HEK293 (cell line): ENCODE measurements around the gene TRPC4AP.
A peak's percentile ranks its signal among the peaks of the same experiment; 100 is the strongest.

Experiments used
- CTCF ChIA-PET: fragments of 350-600 bp; formaldehyde crosslinking; extraction: SDS; loops from one replicate; lab custom pipeline; 2021; ENCODE audit warnings: antibody characterized with exemption; lab: Yijun Ruan, JAX
- POLR2A ChIA-PET: fragments of 300-600 bp; formaldehyde crosslinking; extraction: SDS; loops from one replicate; lab custom pipeline; 2020; ENCODE audit warnings: antibody characterized with exemption, inconsistent platforms; lab: Yijun Ruan, JAX
- H3K27ac ChIP-seq: fragments of 200-500 bp; sonication (Bioruptor generic); 2 replicates; pipeline ENCODE4 v1.5.1; 2014; ENCODE audit warnings: low read depth, low read length, control low read depth, inconsistent platforms; ENCODE audit errors: extremely low read depth
- H3K36me3 ChIP-seq, 2 experiments: fragments of 200-500 bp in 1 of 2; sonication (Bioruptor generic) in 1 of 2; 1 replicate in 1 of 2; 2 replicates in 1 of 2; pipeline ENCODE4 v1.5.1; 2014 to 2017; ENCODE audit warnings: inconsistent platforms in 2 of 2, low read length in 2 of 2; ENCODE audit not compliant: control insufficient read depth in 2 of 2, insufficient read depth in 1 of 2
- H3K4me1 ChIP-seq: fragments of 200-500 bp; sonication (Bioruptor generic); 2 replicates; pipeline ENCODE4 v1.5.1; 2014; ENCODE audit warnings: mild to moderate bottlenecking, low read length, inconsistent platforms; ENCODE audit not compliant: control insufficient read depth, insufficient read depth
- H3K4me3 ChIP-seq: 2 replicates; pipeline ENCODE4 v1.5.1; 2011; ENCODE audit warnings: low read depth, mild to moderate bottlenecking, control low read depth, low read length, moderate library complexity
- H3K9me3 ChIP-seq: fragments of 200-500 bp; sonication (Bioruptor generic); 2 replicates; pipeline ENCODE4 v1.5.1; 2014; ENCODE audit warnings: low read depth, low read length, inconsistent platforms; ENCODE audit not compliant: control insufficient read depth, insufficient read depth
- HOXD13 ChIP-seq: sonication (generic); formaldehyde crosslinking; IDR thresholded peaks from 2 replicates; pipeline ENCODE4 v1.8.0; 2022; ENCODE audit warnings: missing genetic modification reagents, borderline replicate concordance
- KLF1 ChIP-seq: fragments of 450-650 bp; formaldehyde crosslinking; IDR thresholded peaks from 2 replicates; pipeline ENCODE4 v1.5.1; 2016; ENCODE audit warnings: missing biosample characterization, missing genetic modification characterization
- KLF10 ChIP-seq: fragments of 450-650 bp; IDR thresholded peaks from 2 replicates; pipeline ENCODE4 v1.5.1; 2018; ENCODE audit warnings: missing biosample characterization, mild to moderate bottlenecking, missing genetic modification characterization
- KLF8 ChIP-seq: fragments of 450-650 bp; formaldehyde crosslinking; IDR thresholded peaks from 2 replicates; pipeline ENCODE4 v1.5.1; 2016; ENCODE audit warnings: missing biosample characterization, missing genetic modification characterization
- MEIS1 ChIP-seq: sonication (generic); formaldehyde crosslinking; IDR thresholded peaks from 2 replicates; pipeline ENCODE4 v1.8.1; 2022; ENCODE audit warnings: missing genetic modification reagents, mild to moderate bottlenecking, borderline replicate concordance
- MYNN ChIP-seq: fragments of 450-650 bp; formaldehyde crosslinking; IDR thresholded peaks from 2 replicates; pipeline ENCODE4 v1.5.1; 2016; ENCODE audit warnings: missing biosample characterization, missing genetic modification characterization, borderline replicate concordance
- MZF1 ChIP-seq: fragments of 450-650 bp; formaldehyde crosslinking; IDR thresholded peaks from 2 replicates; pipeline ENCODE4 v1.5.1; 2017; ENCODE audit warnings: missing biosample characterization, missing genetic modification characterization, borderline replicate concordance
- SP2 ChIP-seq: fragments of 450-650 bp; formaldehyde crosslinking; IDR thresholded peaks from 2 replicates; pipeline ENCODE4 v1.5.1; 2016; ENCODE audit warnings: missing biosample characterization, missing genetic modification characterization
- TRIM28 ChIP-seq: IDR thresholded peaks from 2 replicates; pipeline ENCODE4 v1.6.1; 2011; ENCODE audit warnings: low read length, control low read depth, borderline replicate concordance
- ZBTB1 ChIP-seq: fragments of 450-650 bp; formaldehyde crosslinking; IDR thresholded peaks from 2 replicates; pipeline ENCODE4 v1.5.1; 2016; ENCODE audit warnings: missing biosample characterization, missing genetic modification characterization
- ZBTB26 ChIP-seq: fragments of 450-650 bp; formaldehyde crosslinking; optimal IDR thresholded peaks from 2 replicates; pipeline ENCODE3; 2016; ENCODE audit warnings: missing biosample characterization, mild to moderate bottlenecking, missing genetic modification characterization
- ZBTB48 ChIP-seq: fragments of 450-650 bp; formaldehyde crosslinking; IDR thresholded peaks from 2 replicates; pipeline ENCODE4 v1.5.1; 2016; ENCODE audit warnings: missing biosample characterization, missing genetic modification characterization
- ZNF132 ChIP-seq: fragments of 450-650 bp; formaldehyde crosslinking; IDR thresholded peaks from 2 replicates; pipeline ENCODE4 v1.5.1; 2017; ENCODE audit warnings: missing biosample characterization, missing genetic modification characterization, borderline replicate concordance
- ZNF155 ChIP-seq: fragments of 450-650 bp; formaldehyde crosslinking; IDR thresholded peaks from 2 replicates; pipeline ENCODE4 v1.5.1; 2016; ENCODE audit warnings: missing biosample characterization, missing genetic modification characterization
- ZNF211 ChIP-seq: fragments of 450-650 bp; formaldehyde crosslinking; IDR thresholded peaks from 2 replicates; pipeline ENCODE4 v1.5.1; 2016; ENCODE audit warnings: low read depth, missing biosample characterization, missing genetic modification characterization
- ZNF449 ChIP-seq: fragments of 450-650 bp; formaldehyde crosslinking; IDR thresholded peaks from 2 replicates; pipeline ENCODE4 v1.5.1; 2017; ENCODE audit warnings: missing biosample characterization, mild to moderate bottlenecking, missing genetic modification characterization, moderate library complexity
- ZNF514 ChIP-seq: fragments of 450-650 bp; formaldehyde crosslinking; IDR thresholded peaks from 2 replicates; pipeline ENCODE4 v1.5.1; 2016; ENCODE audit warnings: missing biosample characterization, missing genetic modification characterization
- ZNF544 ChIP-seq: fragments of 450-650 bp; formaldehyde crosslinking; IDR thresholded peaks from 2 replicates; pipeline ENCODE4 v1.5.0; 2017; ENCODE audit warnings: missing biosample characterization, missing genetic modification characterization
- ZNF654 ChIP-seq: fragments of 450-650 bp; formaldehyde crosslinking; IDR thresholded peaks from 2 replicates; pipeline ENCODE4 v1.5.1; 2016; ENCODE audit warnings: low read depth, missing biosample characterization, missing genetic modification characterization
- ZNF670 ChIP-seq: fragments of 450-650 bp; formaldehyde crosslinking; IDR thresholded peaks from 2 replicates; pipeline ENCODE4 v1.5.1; 2016; ENCODE audit warnings: missing biosample characterization, missing genetic modification characterization, low read depth
- ZNF677 ChIP-seq: fragments of 450-650 bp; IDR thresholded peaks from 2 replicates; pipeline ENCODE4 v1.5.0; 2018; ENCODE audit warnings: missing biosample characterization, mild to moderate bottlenecking, missing genetic modification characterization, moderate library complexity

Gene TRPC4AP

GRCh38 chr20:34994509-34995131 is 98.0 kb downstream of the TRPC4AP start:
- H3K4me1 ChIP-seq = no peaks in the 10 kb centered on the region
- ChIA-PET CTCF (interaction anchor here (1.2 to 1.7 kb wide), 2 partner anchors 11 to 120 kb away, joined by 3 to 5 read pairs; no protein-coding TSS in a partner anchor), POLR2A (no interaction called here)
- H3K4me3 ChIP-seq = no peak overlapping the region
- no peaks in the 10 kb centered on the region for H3K9me3 ChIP-seq
- H3K27ac ChIP-seq = no peak overlapping the region
- peaks cover 0 to 60% of the 10 kb centered on the region in 2 experiments; a peak in 1 of 3 replicates for H3K36me3 ChIP-seq
- TF ChIP-seq ZNF155 (tag by site-specific recombination) (no peak), KLF10 (no peak), MEIS1 (CRISPR knock-in tag) (no peak), HOXD13 (CRISPR knock-in tag) (no peak), ZNF514 (tag by site-specific recombination) (no peak), ZNF677 (tag by site-specific recombination) (no peak), ZNF544 (tag by site-specific recombination) (no peak), MYNN (no peak), ZNF449 (tag by site-specific recombination) (no peak), ZBTB48 (no peak), SP2 (tag by site-specific recombination) (no peak), ZNF132 (no peak), ZBTB1 (no peak), KLF8 (tag by site-specific recombination) (no peak), ZNF670 (tag by site-specific recombination) (no peak), MZF1 (no peak)

GRCh38 chr20:34993941-34994508 is 98.6 kb downstream of the TRPC4AP start:
- Histone ChIP-seq H3K9me3 (no peaks in the 10 kb centered on the region), H3K36me3 (peaks cover 0 to 55% of the 10 kb centered on the region in 2 experiments; a peak in 1 of 3 replicates), H3K4me3 (no peak overlapping the region), H3K4me1 (no peaks in the 10 kb centered on the region), H3K27ac (no peak overlapping the region)
- POLR2A ChIA-PET = no interaction called here
- CTCF ChIA-PET = interaction anchor here (1.2 to 1.7 kb wide), 2 partner anchors 10 to 120 kb away, joined by 3 to 5 read pairs; no protein-coding TSS in a partner anchor
- no peak for TF ChIP-seq ZBTB26 (tag by site-specific recombination)
- TF ChIP-seq TRIM28 = no peak

- no peak for TF ChIP-seq ZNF211 (tag by site-specific recombination)
- TF ChIP-seq ZNF654 (tag by site-specific recombination) = no peak
- no peak for TF ChIP-seq ZNF155 (tag by site-specific recombination)
- peak; percentile 33; the same call in 1 of the 2 replicates for TF ChIP-seq KLF1
- ChIA-PET POLR2A (no interaction called here), CTCF (interaction anchor here (0.6 to 1.7 kb wide), 2 partner anchors 119 to 410 kb away, joined by 3 to 5 read pairs; no protein-coding TSS in a partner anchor)
- Histone ChIP-seq H3K9me3 (no peaks in the 10 kb centered on the region), H3K4me3 (no peak overlapping the region), H3K27ac (no peak overlapping the region), H3K36me3 (peaks cover 0 to 44% of the 10 kb centered on the region in 2 experiments; a peak in 1 of 3 replicates), H3K4me1 (no peaks in the 10 kb centered on the region)
Observed at GRCh38 chr20:34992751-34993417, 99.7 kb downstream of the TRPC4AP start.
